ENCODE data around the gene NOL8.

NOL8 gene

DNA sequence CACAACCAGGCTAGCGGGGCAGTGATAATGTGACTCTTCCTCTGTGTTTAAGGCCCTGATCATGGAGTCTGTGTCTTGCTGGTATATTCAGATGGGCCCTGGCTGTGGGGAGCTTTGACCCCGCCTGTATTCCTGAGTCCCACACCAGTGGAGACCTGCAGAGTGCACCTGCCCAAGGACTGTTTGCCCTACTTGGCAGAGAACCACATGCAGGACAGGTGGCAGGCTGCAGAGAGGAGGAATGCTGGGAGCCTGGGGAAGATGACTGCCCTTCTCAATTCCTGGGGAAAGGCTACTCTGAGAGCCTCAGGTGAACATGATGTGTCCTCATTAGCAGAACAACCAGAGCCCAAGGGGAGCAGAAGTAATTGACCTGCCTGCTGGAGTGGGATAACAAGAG lies 67.8 kb downstream of the NOL8 start:
- H3K9ac ChIP-seq (ENCODE audit: low read depth, low read length), result no peak overlapping the region
- no peak overlapping the region for H3K4me2 ChIP-seq (ENCODE audit: insufficient read depth, low read length)
- peaks cover 99% of the 10 kb centered on the region for H3K36me3 ChIP-seq (ENCODE audit: insufficient read depth, low read length)
- H3K9me3 ChIP-seq (ENCODE audit: insufficient read depth, low read length, severe bottlenecking), result no peaks in the 10 kb centered on the region
- H3K27me3 ChIP-seq (ENCODE audit: insufficient read depth, low read length, poor library complexity), result no peaks in the 10 kb centered on the region
- no peak overlapping the region for H3K27ac ChIP-seq (ENCODE audit: low read length)
- H4K20me1 ChIP-seq (ENCODE audit: insufficient read depth, low read length), result peaks cover 21% of the 10 kb centered on the region
- peaks cover 2% of the 10 kb centered on the region; the same call in 1 of the 2 replicates for H3K79me2 ChIP-seq (ENCODE audit: insufficient read depth, low read length)
- DNase-seq, result no peak
- no peak overlapping the region for H3K4me3 ChIP-seq (ENCODE audit: low read depth in 1 of 2, low read length in 2 of 2)
- H3K4me1 ChIP-seq (ENCODE audit: insufficient read depth, low read length), result no peaks in the 10 kb centered on the region
- no peak overlapping the region for H2AFZ ChIP-seq (ENCODE audit: low read depth, low read length)
- TF ChIP-seq CTCF (IDR thresholded peaks at IDR 0.05; ENCODE audit: borderline replicate concordance, extremely low read depth, low read length, poor library complexity, severe bottlenecking) (no peak), EZH2 (IDR thresholded peaks at IDR 0.05; ENCODE audit: borderline replicate concordance, low read depth, low read length, severe bottlenecking) (no peak)
- ATAC-seq (ENCODE audit: insufficient read depth, low read depth), result no peak

DNA sequence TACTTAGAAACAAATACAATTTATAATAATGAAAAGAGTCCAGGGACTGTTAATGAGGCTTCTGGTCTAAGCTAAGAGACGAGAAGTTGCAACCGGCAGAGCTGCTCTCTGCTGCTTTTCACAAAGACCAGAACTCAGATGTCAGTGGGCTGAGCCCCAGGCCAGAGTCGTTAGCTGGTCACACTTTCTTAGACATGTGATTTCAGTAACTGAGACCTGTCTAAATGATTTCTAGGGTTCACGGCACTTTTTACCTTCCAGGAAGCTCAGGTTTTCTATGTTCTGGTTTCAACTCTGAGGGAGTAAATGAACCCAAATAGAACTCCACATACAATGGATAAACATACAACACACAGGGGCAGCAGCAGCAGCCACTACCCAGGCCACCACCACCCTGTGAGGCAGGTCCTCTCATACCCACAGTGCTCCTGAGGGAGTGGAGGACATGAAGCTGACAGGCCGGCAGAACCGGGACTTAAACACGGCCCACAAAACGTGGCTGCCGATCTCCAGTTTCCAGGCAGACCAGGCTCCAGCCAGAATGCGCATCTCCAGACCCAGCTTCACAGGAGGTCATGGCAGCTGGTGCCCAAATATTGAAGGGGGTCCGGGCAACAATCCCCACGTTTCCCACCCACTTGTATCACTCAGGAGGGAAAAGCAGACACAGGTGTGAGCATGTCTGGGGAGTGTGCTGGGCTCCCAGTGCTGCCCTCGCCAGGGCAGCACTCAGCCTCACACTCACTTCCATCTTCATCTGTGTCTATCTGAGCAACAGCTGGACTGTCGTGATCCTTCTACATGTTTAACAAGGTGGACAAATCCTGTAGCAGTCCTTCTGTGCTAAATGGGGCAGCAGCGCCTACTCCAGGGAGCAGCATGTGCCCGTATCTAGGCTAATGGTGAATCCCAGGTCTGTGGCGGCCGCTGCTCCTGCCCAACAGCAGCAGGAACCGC lies 70.5 kb downstream of the NOL8 start:
- Histone ChIP-seq H3K27me3 (ENCODE audit: insufficient read depth, low read length, poor library complexity) (no peaks in the 10 kb centered on the region), H3K27ac (ENCODE audit: low read length) (no peak overlapping the region), H3K4me2 (ENCODE audit: insufficient read depth, low read length) (no peak overlapping the region), H3K4me3 (ENCODE audit: low read depth in 1 of 2, low read length in 2 of 2) (no peak overlapping the region), H3K9ac (ENCODE audit: low read depth, low read length) (no peak overlapping the region), H3K4me1 (ENCODE audit: insufficient read depth, low read length) (no peaks in the 10 kb centered on the region), H3K9me3 (ENCODE audit: insufficient read depth, low read length, severe bottlenecking) (no peaks in the 10 kb centered on the region), H2AFZ (ENCODE audit: low read depth, low read length) (no peak overlapping the region), H3K79me2 (ENCODE audit: insufficient read depth, low read length) (peaks cover 2% of the 10 kb centered on the region; the same call in 1 of the 2 replicates), H4K20me1 (ENCODE audit: insufficient read depth, low read length) (peaks cover 21% of the 10 kb centered on the region), H3K36me3 (ENCODE audit: insufficient read depth, low read length) (peaks cover 99% of the 10 kb centered on the region)
- DNase-seq (no peak), ATAC-seq (ENCODE audit: insufficient read depth, low read depth) (no peak)
- TF ChIP-seq EZH2 (IDR thresholded peaks at IDR 0.05; ENCODE audit: borderline replicate concordance, low read depth, low read length, severe bottlenecking) (no peak), CTCF (IDR thresholded peaks at IDR 0.05; ENCODE audit: borderline replicate concordance, extremely low read depth, low read length, poor library complexity, severe bottlenecking) (peak; percentile 5)

- peaks cover 15% of the 10 kb centered on the region for H4K20me1 ChIP-seq (ENCODE audit: insufficient read depth, low read length)
- H3K9ac ChIP-seq (ENCODE audit: low read depth, low read length), result no peak overlapping the region
- no peak overlapping the region for H3K27ac ChIP-seq (ENCODE audit: low read length)
- no peak overlapping the region for H3K4me3 ChIP-seq (ENCODE audit: low read depth in 1 of 2, low read length in 2 of 2)
- ATAC-seq (ENCODE audit: insufficient read depth, low read depth) (no peak), DNase-seq (no peak)
- H2AFZ ChIP-seq (ENCODE audit: low read depth, low read length), result no peak overlapping the region
- H3K36me3 ChIP-seq (ENCODE audit: insufficient read depth, low read length), result peaks cover 99% of the 10 kb centered on the region
- H3K27me3 ChIP-seq (ENCODE audit: insufficient read depth, low read length, poor library complexity), result no peaks in the 10 kb centered on the region
- H3K4me1 ChIP-seq (ENCODE audit: insufficient read depth, low read length), result no peaks in the 10 kb centered on the region
- H3K79me2 ChIP-seq (ENCODE audit: insufficient read depth, low read length), result peaks cover 2% of the 10 kb centered on the region; the same call in 1 of the 2 replicates
- no peaks in the 10 kb centered on the region for H3K9me3 ChIP-seq (ENCODE audit: insufficient read depth, low read length, severe bottlenecking)
- H3K4me2 ChIP-seq (ENCODE audit: insufficient read depth, low read length), result no peak overlapping the region
- no peak for TF ChIP-seq CTCF (IDR thresholded peaks at IDR 0.05; ENCODE audit: borderline replicate concordance, extremely low read depth, low read length, poor library complexity, severe bottlenecking)
- TF ChIP-seq EZH2 (IDR thresholded peaks at IDR 0.05; ENCODE audit: borderline replicate concordance, low read depth, low read length, severe bottlenecking), result no peak
Measured at GRCh38 chr9:92253656-92254055, 71.5 kb downstream of the NOL8 start.

Data from DND-41 (cell line).